GM11168 (cell line): ENCODE data around the gene CAPN1.
"Not testable (repeated sequence)": the region's sequence is repeated elsewhere in the genome, so short reads cannot be mapped to it uniquely, and the experiment has no call there.

ENCODE experiments used
- in situ Hi-C: fragments of 300-500 bp; cut with MboI; formaldehyde crosslinking; loops from one replicate; pipeline ENCODE4 v1.12.0; 2022; ENCODE audit warnings: low sequenced_read_pairs; ENCODE audit not compliant: unreplicated experiment

The CAPN1 gene

GRCh38 chr11:65214212-65214845 lies 32.6 kb downstream of the CAPN1 start:
- in situ Hi-C loops, result no loop called here

DNA sequence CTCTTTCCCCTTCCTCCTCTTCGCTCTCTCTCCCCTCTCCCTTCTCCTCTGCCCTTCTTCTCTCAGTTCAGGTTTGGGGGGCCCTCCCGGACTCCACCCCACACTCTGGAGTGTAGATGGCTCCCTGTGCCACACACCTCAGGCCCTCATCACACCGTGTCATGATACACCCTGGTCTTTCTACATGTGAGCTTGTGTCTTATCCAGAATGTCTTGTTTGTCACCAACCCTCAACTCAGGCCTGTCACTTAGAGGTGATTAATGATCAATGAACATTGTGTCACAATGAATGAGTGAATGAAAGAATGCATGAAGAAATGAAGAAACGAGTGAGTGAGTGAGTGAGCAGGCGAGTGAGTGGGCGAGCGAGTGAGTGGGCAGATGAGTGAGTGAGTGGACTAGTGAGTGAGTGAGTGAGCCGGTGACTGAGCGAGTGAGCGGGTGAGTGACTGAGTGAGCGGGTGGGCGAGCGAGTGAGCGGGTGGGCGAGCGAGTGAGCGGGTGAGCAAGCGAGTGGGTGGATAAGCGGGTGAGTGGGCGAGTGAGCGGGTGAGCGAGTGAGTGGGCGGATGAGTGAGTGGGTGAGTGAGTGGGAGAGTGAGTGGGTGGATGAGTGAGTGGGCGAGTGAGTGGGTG lies 33.8 kb downstream of the CAPN1 start:
- in situ Hi-C loops, result no loop called here

DNA sequence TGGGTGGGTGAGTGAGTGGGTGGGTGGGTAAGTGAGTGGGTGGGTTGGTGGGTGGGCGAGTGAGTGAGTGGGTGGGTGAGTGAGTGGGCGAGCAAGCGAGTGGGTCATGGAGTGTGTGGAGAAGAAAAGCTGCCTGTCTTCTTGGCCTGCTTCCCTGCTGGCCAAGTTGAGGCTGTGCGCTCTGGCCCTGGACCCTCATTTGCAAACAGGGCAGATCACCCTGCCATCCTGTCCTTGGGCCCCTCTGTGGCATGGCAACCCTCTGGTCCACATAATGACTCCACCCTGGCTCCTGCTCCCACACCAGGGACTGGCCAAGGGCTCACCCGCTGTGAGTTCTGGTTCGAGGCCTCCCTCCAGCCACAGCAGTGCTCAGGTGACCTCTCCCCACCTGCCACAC lies 35.1 kb downstream of the CAPN1 start:
- in situ Hi-C loops, result no loop called here

DNA sequence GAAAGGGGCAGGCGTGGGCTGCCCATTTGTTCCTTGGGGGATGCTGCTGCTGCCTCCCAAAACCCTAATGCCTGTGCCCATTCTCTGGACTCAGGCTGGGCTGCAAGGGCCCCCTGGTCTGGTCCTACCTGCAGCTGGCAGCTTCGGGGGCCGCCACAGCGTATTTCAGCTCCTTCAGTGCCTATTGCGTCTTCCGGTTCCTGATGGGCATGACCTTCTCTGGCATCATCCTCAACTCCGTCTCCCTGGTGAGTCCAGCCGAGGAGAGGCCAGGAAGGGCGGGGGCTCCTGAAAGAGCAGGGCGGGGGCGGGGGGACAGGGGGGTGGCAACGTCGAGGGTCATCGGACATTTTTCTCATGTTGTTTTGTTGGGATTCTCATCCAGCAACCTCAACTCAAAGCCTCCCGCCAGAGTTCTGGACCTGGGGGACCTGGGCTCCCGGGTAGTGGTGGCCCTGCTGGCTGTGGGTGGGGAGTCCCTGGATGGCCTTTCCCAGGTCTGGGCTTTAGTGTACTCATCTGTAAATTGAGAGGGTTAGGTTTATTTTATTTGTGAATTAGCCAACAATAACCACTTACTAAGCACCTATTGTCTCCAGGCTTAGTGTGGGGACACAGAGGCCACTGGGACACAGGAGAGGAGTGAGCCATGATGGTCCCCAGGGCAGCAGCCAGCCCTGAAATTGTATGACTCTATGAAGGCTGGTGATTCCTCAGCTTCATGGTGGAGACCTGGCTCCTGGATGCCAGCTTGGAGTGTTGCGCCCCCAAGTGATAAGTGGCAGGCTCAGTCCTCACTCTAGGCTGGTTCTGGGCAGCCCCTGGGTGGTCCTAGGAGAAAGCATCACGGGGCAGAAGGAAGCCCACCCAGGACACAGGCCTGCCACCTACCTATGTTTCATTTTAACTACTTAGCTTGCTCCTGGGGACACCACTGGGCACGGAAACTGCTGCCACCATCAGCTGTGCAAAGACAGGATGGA lies 36.0 kb downstream of the CAPN1 start:
- in situ Hi-C loops, result no loop called here

- in situ Hi-C loops, result no loop called here
Measured at GRCh38 chr11:65218446-65218845, 36.7 kb downstream of the CAPN1 start.

GRCh38 chr11:65219930-65220213 lies 38.1 kb downstream of the CAPN1 start:
- in situ Hi-C loops, result no loop called here

DNA sequence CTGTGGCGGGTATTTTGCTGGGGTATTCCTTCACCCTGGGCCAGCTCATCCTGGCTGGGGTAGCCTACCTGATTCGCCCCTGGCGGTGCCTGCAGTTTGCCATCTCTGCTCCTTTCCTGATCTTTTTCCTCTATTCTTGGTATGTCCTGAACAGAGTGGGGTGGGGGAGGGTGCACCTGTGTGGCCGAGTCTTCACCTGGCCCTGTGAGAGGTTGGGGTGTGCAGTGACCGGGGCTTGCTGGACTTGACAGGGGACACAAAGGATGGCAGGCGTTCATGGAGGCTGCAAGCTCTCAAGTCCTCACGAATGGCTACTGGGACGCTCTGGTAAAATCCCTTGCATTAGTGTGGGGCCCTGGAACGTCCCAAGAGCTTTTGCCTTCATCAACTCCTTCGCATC lies 39.3 kb downstream of the CAPN1 start:
- in situ Hi-C loops, result no loop called here

DNA sequence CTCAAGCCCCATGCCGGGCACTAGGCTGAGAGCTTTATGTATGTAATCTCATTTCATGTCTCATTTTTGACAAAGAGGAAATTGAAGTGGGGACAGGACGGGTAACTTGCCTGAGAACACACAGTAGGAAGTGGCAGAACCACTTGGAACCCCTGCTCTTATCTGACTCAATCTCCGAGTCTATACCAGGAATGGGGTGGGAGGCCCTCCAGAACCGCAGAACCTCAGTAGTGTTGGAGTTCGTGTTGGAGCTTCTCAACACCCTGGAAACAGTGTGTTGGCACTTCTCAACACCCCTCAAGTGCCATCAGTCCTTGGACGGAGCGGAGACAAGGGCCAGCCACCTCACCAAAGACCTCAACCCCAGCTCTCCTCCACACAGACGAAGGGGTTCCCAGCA lies 41.3 kb downstream of the CAPN1 start:
- in situ Hi-C loops, result no loop called here

DNA sequence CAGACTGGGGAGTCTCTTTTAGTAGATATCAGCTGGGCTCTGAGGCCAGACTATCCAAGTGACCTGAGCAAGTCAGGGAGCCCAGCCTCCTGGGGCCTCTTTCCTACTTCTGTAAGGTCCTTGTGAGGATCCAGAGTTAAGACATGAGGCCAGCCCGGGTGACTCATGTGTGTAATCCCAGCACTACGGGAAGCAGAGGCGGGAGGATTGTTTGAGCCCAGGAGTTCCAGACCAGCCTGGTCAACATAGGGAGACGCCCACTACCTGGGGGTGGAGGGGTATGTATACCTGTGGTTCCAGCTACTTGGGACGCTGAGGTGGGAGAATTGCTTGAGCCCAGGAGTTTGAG lies 43.2 kb downstream of the CAPN1 start:
- in situ Hi-C loops, result no loop called here

GRCh38 chr11:65225279-65226102 lies 43.8 kb downstream of the CAPN1 start:
- in situ Hi-C loops, result no loop called here

DNA sequence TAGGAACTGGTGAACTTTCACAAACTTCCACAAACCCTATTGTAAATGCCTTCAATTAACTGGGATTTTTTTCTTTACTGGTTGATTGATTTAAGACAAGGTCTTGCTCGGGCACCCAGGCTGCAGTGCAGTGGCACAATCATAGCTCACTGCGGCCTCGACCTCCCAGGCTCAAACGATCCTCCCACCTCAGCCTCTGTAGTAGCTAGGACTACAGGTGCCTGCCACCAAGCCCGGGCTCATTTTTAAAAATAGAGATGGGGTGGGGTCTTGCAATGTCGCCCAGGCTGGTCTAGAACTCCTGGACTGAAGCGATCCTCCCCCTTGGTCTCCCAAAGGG lies 44.3 kb downstream of the CAPN1 start:
- in situ Hi-C loops, result no loop called here

DNA sequence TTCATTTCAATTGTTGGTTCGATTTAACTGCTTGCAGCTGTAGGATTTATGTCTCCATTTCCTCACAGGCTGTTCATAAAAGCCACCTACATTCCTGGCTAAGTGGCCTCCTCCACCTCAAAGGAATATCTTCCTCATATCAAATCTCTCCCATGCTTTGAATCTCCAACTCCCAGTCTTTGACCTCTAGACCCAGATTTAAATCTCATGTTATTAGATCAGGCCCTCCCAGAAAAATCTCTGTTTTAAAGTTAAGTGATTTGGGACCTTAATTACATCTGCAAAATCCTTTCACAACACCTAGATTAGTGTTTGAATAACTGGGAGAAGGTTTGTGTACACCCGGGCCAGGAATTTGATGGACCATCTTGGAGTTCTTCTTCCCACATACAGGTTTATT lies 46.2 kb downstream of the CAPN1 start:
- in situ Hi-C loops, result no loop called here

DNA sequence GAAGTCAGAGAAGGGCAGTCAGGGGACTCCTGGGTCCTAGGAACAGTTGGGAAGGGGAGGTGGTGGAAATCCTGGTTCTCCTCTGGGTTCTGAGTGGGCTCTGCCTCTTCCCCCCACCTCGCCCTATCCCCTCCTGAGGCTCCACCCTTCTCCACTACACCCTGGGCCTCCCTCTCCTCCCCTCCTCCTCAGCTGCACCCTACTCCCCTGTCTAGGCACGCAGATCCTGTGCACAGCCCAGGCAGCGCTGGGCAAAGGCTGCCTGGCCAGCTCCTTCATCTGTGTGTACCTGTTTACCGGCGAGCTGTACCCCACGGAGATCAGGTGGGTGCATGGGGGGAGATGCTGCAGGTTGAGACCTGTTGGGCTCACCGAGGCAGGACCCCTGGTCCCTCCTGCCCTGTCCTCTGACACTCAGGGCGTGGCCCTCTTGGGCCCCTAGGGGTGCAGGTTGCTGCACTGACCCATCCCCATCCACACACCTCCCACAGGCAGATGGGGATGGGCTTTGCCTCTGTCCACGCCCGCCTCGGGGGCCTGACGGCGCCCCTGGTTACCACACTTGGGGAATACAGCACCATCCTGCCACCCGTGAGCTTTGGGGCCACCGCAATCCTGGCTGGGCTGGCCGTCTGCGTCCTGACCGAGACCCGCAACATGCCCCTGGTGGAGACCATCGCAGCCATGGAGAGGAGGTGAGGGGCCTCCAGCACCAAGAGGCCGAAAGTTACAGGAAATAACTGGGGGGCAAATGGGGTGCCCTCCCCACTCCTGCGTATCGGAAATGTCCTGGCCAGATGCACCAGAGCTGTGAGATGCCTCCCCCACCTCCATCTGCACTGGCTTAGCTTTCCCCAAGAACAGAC lies 54.7 kb downstream of the CAPN1 start:
- in situ Hi-C loops, result no loop called here

- in situ Hi-C loops, result not testable (repeated sequence)
Measured at GRCh38 chr11:65238302-65238701, 56.6 kb downstream of the CAPN1 start.

GRCh38 chr11:65241134-65241533 lies 59.4 kb downstream of the CAPN1 start:
- in situ Hi-C loops, result no loop called here

DNA sequence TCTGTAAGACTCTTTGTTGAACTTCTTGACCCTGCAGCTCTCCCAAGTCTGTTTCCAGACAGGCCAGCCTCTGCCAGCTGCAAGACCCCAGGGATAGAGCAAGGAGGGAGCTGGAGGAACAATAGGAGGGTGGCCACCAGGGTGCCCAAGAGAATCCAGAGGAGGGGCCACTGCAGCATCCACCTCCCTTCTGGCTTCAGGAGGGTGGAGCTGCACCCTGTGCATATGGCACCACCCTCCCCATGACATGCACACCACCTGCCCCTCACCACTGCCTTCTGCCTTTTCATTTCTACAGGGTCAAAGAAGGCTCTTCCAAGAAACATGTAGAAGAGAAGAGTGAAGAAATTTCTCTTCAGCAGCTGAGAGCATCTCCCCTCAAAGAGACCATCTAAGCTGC lies 60.0 kb downstream of the CAPN1 start:
- in situ Hi-C loops, result no loop called here

DNA sequence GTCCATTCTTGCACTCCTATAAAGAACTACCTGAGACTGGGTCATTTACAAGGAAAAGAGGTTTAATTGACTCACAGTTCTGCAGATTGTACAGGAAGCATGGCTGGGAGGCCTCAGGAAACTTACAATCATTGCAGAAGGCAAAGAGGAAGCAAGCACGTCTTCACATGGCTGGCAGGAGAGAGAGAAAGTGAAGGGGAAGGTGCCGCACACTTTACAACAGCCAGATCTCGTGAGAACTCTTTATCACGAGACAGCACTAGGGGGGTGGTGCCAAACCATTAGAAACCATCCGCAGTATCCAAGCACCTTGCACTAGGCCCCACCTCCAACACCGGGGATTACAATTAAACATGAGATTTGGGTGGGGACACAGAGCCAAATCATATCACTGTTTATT lies 60.7 kb downstream of the CAPN1 start:
- in situ Hi-C loops, result no loop called here

DNA sequence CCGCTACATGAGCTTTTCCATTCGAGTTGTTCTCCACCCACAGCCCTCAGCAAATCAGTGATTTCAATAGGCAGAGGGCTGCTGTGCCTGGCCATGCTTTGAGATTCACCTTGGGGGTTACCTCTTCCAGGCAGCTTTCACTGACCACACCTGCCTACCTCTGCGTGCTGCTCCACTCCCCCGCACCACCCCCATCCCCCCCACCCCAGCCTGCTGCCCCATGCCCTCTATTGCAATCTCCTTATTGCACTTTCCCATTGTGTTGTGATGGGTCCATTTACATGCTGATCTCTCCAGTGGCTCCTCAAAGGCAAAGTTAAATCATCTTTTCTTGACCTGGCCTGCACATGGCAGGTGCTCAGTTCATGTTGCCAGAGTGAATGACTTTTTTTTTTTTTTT lies 62.1 kb downstream of the CAPN1 start:
- in situ Hi-C loops, result no loop called here

- in situ Hi-C loops, result not testable (repeated sequence)
Measured at GRCh38 chr11:65245046-65245445, 63.3 kb downstream of the CAPN1 start.

GRCh38 chr11:65246506-65246905 lies 64.8 kb downstream of the CAPN1 start:
- in situ Hi-C loops, result no loop called here
